Measurements from ENCODE around the gene HDAC4. TPM values are rescaled to one million over a fixed set of nuclear protein-coding genes. Genes with fewer than 3 reads are reported as not detected.

HDAC4 gene
- total RNA-seq, 1 experiment from 2014 or later, result 44.4 TPM

GRCh38 chr2:239125726-239126675 lies 274.8 kb downstream of the HDAC4 start:
- TF ChIP-seq TP53 (CRISPR knock-in tag; IDR thresholded peaks at IDR 0.05), result no peak
- no peak for TF ChIP-seq SOX15 (CRISPR knock-in tag; IDR thresholded peaks at IDR 0.05)
- TF ChIP-seq ZBTB43 (CRISPR knock-in tag; IDR thresholded peaks at IDR 0.05), result no peak
- H3K4me3 Mint-ChIP-seq, result no peak overlapping the region
- no peak for ATAC-seq
- ChIA-PET POLR2A (no interaction called here), CTCF (interaction anchor here (0.6 kb wide), 1 partner anchor 519 kb away, joined by 3 read pairs; no protein-coding TSS in a partner anchor)
- H3K36me3 Mint-ChIP-seq, result peaks cover 26% of the 10 kb centered on the region
- H3K4me1 Mint-ChIP-seq, result no peaks in the 10 kb centered on the region
- no peak for DNase-seq (ENCODE audit: low spot score)
- no peaks in the 10 kb centered on the region for H3K27me3 Mint-ChIP-seq (ENCODE audit: low read depth)
- peaks cover 8% of the 10 kb centered on the region for H3K9me3 Mint-ChIP-seq
- no peak overlapping the region for H3K27ac Mint-ChIP-seq

GRCh38 chr2:239124152-239124899 lies 276.5 kb downstream of the HDAC4 start:
- no peaks in the 10 kb centered on the region for H3K4me1 Mint-ChIP-seq
- ChIA-PET POLR2A (no interaction called here), CTCF (no interaction called here)
- H3K27ac Mint-ChIP-seq, result no peak overlapping the region
- TF ChIP-seq ZNF317 (CRISPR knock-in tag; IDR thresholded peaks at IDR 0.05; ENCODE audit: borderline replicate concordance, low read depth) (no peak), IRF1 (CRISPR knock-in tag; IDR thresholded peaks at IDR 0.05) (no peak), ARID4B (CRISPR knock-in tag; IDR thresholded peaks at IDR 0.05; ENCODE audit: borderline replicate concordance) (no peak), RORB (CRISPR knock-in tag; IDR thresholded peaks at IDR 0.05) (no peak), ERG (CRISPR knock-in tag; IDR thresholded peaks at IDR 0.05) (no peak), ZNF671 (CRISPR knock-in tag; IDR thresholded peaks at IDR 0.05) (no peak), NFYB (CRISPR knock-in tag; conservative IDR thresholded peaks at IDR 0.05; ENCODE audit: low read depth) (no peak), ATF6 (CRISPR knock-in tag; IDR thresholded peaks at IDR 0.05) (no peak)
- peaks cover 8% of the 10 kb centered on the region for H3K9me3 Mint-ChIP-seq
- H3K27me3 Mint-ChIP-seq (ENCODE audit: low read depth), result no peaks in the 10 kb centered on the region
- DNase-seq (ENCODE audit: low spot score) (no peak), ATAC-seq (no peak)
- no peak overlapping the region for H3K4me3 Mint-ChIP-seq
- H3K36me3 Mint-ChIP-seq, result peaks cover 26% of the 10 kb centered on the region

Data from WTC11 (cell line).